Upper lobe of right lung (tissue), 1 donor: ENCODE measurements around the gene CCDC187. TPM values are rescaled to one million over a fixed set of nuclear protein-coding genes. Genes with fewer than 3 reads are reported as not detected.

Experiments
- ATAC-seq: fragments of 200-7000 bp; cut with Tn5 transposase; one replicate; pipeline ENCODE4 v1.9.1; 2020; ENCODE audit warnings: mild to moderate bottlenecking, moderate library complexity
- DNase-seq: peaks from one replicate; pipeline ENCODE4 v3.0.0-alpha.2; 2020
- H3K27ac ChIP-seq: fragments of 200-600 bp; one replicate; pipeline ENCODE4 v1.8.0; 2022
- H3K27me3 ChIP-seq: fragments of 200-600 bp; one replicate; pipeline ENCODE4 v1.8.0; 2022; ENCODE audit warnings: mild to moderate bottlenecking
- H3K36me3 ChIP-seq: fragments of 200-600 bp; one replicate; pipeline ENCODE4 v1.8.0; 2022
- H3K4me1 ChIP-seq: fragments of 200-600 bp; one replicate; pipeline ENCODE4 v1.8.0; 2022
- H3K4me3 ChIP-seq: fragments of 200-600 bp; one replicate; pipeline ENCODE4 v1.8.0; 2022; ENCODE audit warnings: mild to moderate bottlenecking
- H3K9me3 ChIP-seq: fragments of 200-600 bp; one replicate; pipeline ENCODE4 v1.8.0; 2022
- CTCF ChIP-seq: fragments of 200-600 bp; IDR thresholded peaks from one replicate; pipeline ENCODE4 v1.8.0; 2022; ENCODE audit warnings: antibody characterized with exemption
- intact Hi-C: fragments of 100-400 bp; cut with DNase I; formaldehyde crosslinking; loops from one replicate; pipeline ENCODE4 v1.11.0; 2022
- total RNA-seq: library from RNA; stranded (reverse); fragmentation: NEBNext Ultra II Directional; extraction: Animal tissue kit (Norgen Biotek cat#: 25700); gene quantifications from one replicate; pipeline ENCODE4 v1.2.1, GENCODE V29; 2021
- donor health status: DM: no; HTN: yes; CAD: no; lungs with severe emphysema.

The CCDC187 gene
- total RNA-seq, 1 donor from 2014 or later = 0.09 TPM

- DNase-seq (no peak), ATAC-seq (no peak)
- no peak for TF ChIP-seq CTCF
- Histone ChIP-seq H3K27ac (no peak overlapping the region), H3K27me3 (peaks cover 18% of the 10 kb centered on the region), H3K4me3 (no peak overlapping the region), H3K36me3 (no peaks in the 10 kb centered on the region), H3K4me1 (peaks cover 4% of the 10 kb centered on the region), H3K9me3 (no peaks in the 10 kb centered on the region)
- intact Hi-C loops = loop anchor here (10.0 kb wide), 1 partner anchor 112 kb away; no protein-coding TSS in a partner anchor
Measured at GRCh38 chr9:136286359-136286986, 17.4 kb downstream of the CCDC187 start.

GRCh38 chr9:136285501-136286358, 18.2 kb downstream of the CCDC187 start:
- intact Hi-C loops = loop anchor here (10.0 kb wide), 1 partner anchor 111 kb away; no protein-coding TSS in a partner anchor
- H3K27me3 ChIP-seq = peaks cover 18% of the 10 kb centered on the region
- DNase-seq = no peak

GRCh38 chr9:136284951-136285350, 18.9 kb downstream of the CCDC187 start:
- no peaks in the 10 kb centered on the region for H3K9me3 ChIP-seq
- H3K36me3 ChIP-seq = no peaks in the 10 kb centered on the region
- DNase-seq = no peak
- no peak overlapping the region for H3K27ac ChIP-seq
- peaks cover 18% of the 10 kb centered on the region for H3K27me3 ChIP-seq
- H3K4me3 ChIP-seq = no peak overlapping the region
- ATAC-seq = no peak
- no peak for TF ChIP-seq CTCF
- peaks cover 4% of the 10 kb centered on the region for H3K4me1 ChIP-seq
- intact Hi-C loops = loop anchor here (10.0 kb wide), 1 partner anchor 110 kb away; no protein-coding TSS in a partner anchor

More at GRCh38 chr9:136285501-136286358, 18.2 kb downstream of the CCDC187 start:
- peaks cover 4% of the 10 kb centered on the region for H3K4me1 ChIP-seq
- no peak for TF ChIP-seq CTCF
- no peaks in the 10 kb centered on the region for H3K9me3 ChIP-seq
- H3K27ac ChIP-seq = no peak overlapping the region
- H3K36me3 ChIP-seq = no peaks in the 10 kb centered on the region
- no peak for ATAC-seq
- H3K4me3 ChIP-seq = no peak overlapping the region

- no peak for ATAC-seq
- peaks cover 18% of the 10 kb centered on the region for H3K27me3 ChIP-seq
Measured at GRCh38 chr9:136284311-136284710, 19.6 kb downstream of the CCDC187 start.

More at GRCh38 chr9:136284311-136284710, 19.6 kb downstream of the CCDC187 start:
- no peak for DNase-seq
- Histone ChIP-seq H3K4me3 (no peak overlapping the region), H3K9me3 (no peaks in the 10 kb centered on the region), H3K4me1 (peaks cover 4% of the 10 kb centered on the region), H3K36me3 (no peaks in the 10 kb centered on the region), H3K27ac (no peak overlapping the region)
- intact Hi-C loops = loop anchor here (10.0 kb wide), 1 partner anchor 110 kb away; no protein-coding TSS in a partner anchor
- no peak for TF ChIP-seq CTCF
